H7 (cell line): ENCODE data around the gene TRIM17. TPM values are rescaled to one million over a fixed set of nuclear protein-coding genes. Genes with fewer than 3 reads are reported as not detected.
A peak's percentile ranks its signal among the peaks of the same experiment; 100 is the strongest.

ENCODE experiments used
- DNase-seq: peaks from one replicate; pipeline ENCODE4 v3.0.0; 2012
- H3K27me3 ChIP-seq: 2 replicates; pipeline ENCODE4 v1.6.0; 2011; ENCODE audit warnings: mild to moderate bottlenecking, low read length; ENCODE audit not compliant: control insufficient read depth, insufficient read depth
- H3K36me3 ChIP-seq: replicated peaks from 2 replicates; pipeline ENCODE4 v1.5.1; 2011; ENCODE audit warnings: low read length; ENCODE audit not compliant: control insufficient read depth, insufficient read depth
- H3K4me3 ChIP-seq: 2 replicates; pipeline ENCODE4 v1.5.1; 2011; ENCODE audit warnings: low read depth, mild to moderate bottlenecking, control low read depth, low read length, moderate library complexity; ENCODE audit not compliant: insufficient read depth
- total RNA-seq: library from RNA; depleted of rRNA; stranded (reverse); fragments of >200 nt; shearing (Covaris generic); gene quantifications from 2 replicates; pipeline ENCODE4 v1.2.3, GENCODE V29; 2014

Gene TRIM17
- total RNA-seq, 1 experiment from 2014 or later, result 4.9 TPM

DNA sequence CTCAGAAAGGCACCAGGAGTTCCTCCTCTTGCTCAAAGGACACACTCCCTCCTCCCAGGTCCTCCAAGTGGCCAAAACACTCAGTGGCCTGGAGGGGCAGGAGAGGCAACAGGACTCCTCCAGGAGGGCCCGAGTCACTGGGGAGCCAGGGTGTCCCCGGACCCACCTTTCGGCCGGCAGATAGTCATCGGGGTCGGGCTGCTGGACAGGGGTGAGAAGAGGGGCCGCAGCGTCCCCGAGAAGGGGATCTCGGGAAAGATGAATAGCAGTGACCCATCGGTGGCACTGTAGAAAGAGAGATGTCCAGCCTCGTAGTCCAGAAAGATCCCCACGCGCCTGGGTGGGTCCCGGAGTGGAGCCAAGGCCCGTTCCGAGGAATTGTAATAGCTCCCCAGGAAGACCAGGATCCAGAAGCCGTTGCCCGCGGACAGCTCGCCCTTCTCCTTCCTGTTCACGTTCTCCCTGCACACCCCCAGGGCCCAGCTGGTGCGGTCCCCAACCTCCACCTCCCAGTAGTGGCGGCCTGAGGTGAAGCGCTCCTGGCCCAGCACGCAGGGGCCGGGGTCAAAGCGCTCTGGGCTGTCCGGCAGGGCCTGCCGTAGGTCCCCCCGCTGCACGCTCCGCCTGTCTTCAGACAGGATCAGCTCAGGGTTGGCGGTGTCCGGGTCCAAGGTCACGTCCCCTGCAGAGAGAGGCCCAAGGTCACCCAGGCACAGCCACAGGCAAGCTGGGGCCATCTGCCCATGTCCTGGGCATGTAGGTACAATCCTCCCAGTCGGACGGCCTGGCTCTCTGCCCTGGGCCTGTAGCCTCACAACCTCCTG lies 21.9 kb downstream of the TRIM17 start:
- H3K36me3 ChIP-seq, result peaks cover 16% of the 10 kb centered on the region
- no peaks in the 10 kb centered on the region for H3K27me3 ChIP-seq
- peak; percentile 35 for DNase-seq
- no peak overlapping the region for H3K4me3 ChIP-seq

- Histone ChIP-seq H3K36me3 (peaks cover 16% of the 10 kb centered on the region), H3K27me3 (no peaks in the 10 kb centered on the region), H3K4me3 (no peak overlapping the region)
- DNase-seq, result no peak
These were observed 22.7 kb downstream of the TRIM17 start for GRCh38 chr1:228393811-228394570.

DNA sequence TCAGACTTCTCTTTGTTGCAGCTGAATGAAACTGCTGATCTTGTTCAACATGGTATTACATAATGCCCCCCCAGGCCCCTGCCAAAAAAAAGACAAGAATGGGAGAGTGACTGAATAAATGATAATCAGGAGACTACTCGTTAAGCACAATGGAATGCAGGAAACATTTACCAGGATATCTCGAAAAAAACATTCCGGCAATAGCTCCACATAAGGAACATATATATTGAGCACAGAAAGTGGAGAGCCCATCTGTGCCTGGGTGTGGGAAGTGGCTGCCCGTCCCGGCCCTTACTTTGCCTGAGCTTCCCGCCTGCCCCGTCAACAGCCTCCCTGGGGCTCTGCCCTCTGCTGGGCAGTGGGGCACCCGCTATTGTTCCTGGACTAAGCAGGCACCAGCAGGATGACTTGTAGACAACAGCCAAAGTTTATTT lies 23.4 kb downstream of the TRIM17 start:
- Histone ChIP-seq H3K36me3 (peaks cover 15% of the 10 kb centered on the region), H3K27me3 (no peaks in the 10 kb centered on the region), H3K4me3 (no peak overlapping the region)
- DNase-seq, result peak; percentile 81

- Histone ChIP-seq H3K36me3 (peaks cover 12% of the 10 kb centered on the region), H3K4me3 (no peak overlapping the region), H3K27me3 (no peaks in the 10 kb centered on the region)
- peak; percentile 13 for DNase-seq
These were observed 24.3 kb downstream of the TRIM17 start for GRCh38 chr1:228392111-228392936.

GRCh38 chr1:228391411-228392020 lies 25.1 kb downstream of the TRIM17 start:
- Histone ChIP-seq H3K27me3 (no peaks in the 10 kb centered on the region), H3K36me3 (peaks cover 9% of the 10 kb centered on the region)
- DNase-seq, result peak; percentile 45

GRCh38 chr1:228390649-228391048 lies 26.0 kb downstream of the TRIM17 start:
- H3K27me3 ChIP-seq, result no peaks in the 10 kb centered on the region
- no peak for DNase-seq
- no peak overlapping the region for H3K4me3 ChIP-seq

More at GRCh38 chr1:228391411-228392020, 25.1 kb downstream of the TRIM17 start:
- no peak overlapping the region for H3K4me3 ChIP-seq

DNA sequence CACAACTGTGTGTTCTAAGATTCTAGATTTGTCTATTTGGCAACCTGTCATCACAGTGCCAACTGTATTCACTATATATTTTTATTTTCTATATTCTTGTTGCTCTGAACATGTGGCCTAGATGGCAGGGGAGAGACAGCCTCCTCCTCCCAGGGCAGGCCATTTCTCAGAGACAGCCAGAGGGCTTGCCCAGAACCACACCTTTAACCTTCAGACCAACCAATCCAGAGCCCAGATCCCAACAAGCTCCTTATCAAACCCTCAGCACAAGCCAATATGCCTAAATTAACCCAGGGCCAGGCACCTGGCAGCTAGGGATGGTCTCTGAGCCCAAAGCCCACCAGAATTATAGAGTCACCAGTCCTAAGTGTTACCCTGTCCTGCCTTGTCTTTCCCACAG lies 29.3 kb downstream of the TRIM17 start:
- H3K4me3 ChIP-seq, result no peak overlapping the region
- H3K36me3 ChIP-seq, result no peaks in the 10 kb centered on the region
- peaks cover 3% of the 10 kb centered on the region; the same call in 1 of the 2 replicates for H3K27me3 ChIP-seq
- peak; percentile 16 for DNase-seq

More at GRCh38 chr1:228390649-228391048, 26.0 kb downstream of the TRIM17 start:
- peaks cover 4% of the 10 kb centered on the region for H3K36me3 ChIP-seq

- peaks cover 6% of the 10 kb centered on the region; the same call in 1 of the 2 replicates for H3K27me3 ChIP-seq
- H3K4me3 ChIP-seq, result no peak overlapping the region
- H3K36me3 ChIP-seq, result no peaks in the 10 kb centered on the region
- no peak for DNase-seq
These were observed 31.4 kb downstream of the TRIM17 start for GRCh38 chr1:228385232-228385631.

GRCh38 chr1:228383773-228384172 lies 32.9 kb downstream of the TRIM17 start:
- no peak for DNase-seq
- Histone ChIP-seq H3K27me3 (peaks cover 20% of the 10 kb centered on the region), H3K36me3 (no peaks in the 10 kb centered on the region), H3K4me3 (no peak overlapping the region)

GRCh38 chr1:228381356-228381755 lies 35.3 kb downstream of the TRIM17 start:
- H3K36me3 ChIP-seq, result no peaks in the 10 kb centered on the region
- H3K27me3 ChIP-seq, result peaks cover 24% of the 10 kb centered on the region
- no peak for DNase-seq
- H3K4me3 ChIP-seq, result no peak overlapping the region

GRCh38 chr1:228379666-228380065 lies 37.0 kb downstream of the TRIM17 start:
- H3K27me3 ChIP-seq, result peaks cover 24% of the 10 kb centered on the region
- peak overlapping the region; percentile 77; the same call in 1 of the 2 replicates for H3K4me3 ChIP-seq
- no peak for DNase-seq
- no peaks in the 10 kb centered on the region for H3K36me3 ChIP-seq

DNA sequence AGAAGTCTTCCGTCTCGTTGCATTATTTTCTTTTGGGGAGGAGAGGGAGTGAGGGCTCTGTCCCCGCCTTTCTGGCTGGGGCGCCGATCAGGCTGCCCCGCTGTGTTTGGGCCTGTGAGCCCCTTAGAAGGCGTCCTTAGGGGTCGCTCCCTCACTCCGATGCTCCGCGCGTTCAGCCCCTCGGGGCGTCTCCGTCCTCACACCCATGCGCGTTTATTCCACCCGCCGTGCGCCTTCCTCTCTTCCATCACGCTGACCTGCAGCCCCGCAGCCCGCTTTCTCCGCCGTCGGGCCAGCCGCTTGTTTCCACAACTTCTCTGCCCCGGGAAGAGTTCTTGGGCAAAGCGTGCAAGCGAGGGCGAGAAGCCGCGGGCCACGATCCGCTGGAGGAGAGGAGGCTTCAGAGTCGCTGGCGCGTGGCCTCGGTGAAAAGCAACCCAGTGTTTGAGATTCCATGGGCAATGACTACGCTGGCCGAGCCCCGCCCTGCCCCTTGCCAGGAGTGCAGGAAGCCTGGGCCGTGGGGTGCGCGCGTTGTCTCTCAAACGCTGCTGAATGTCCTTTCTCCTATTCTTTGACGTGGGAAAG lies 37.7 kb downstream of the TRIM17 start:
- Histone ChIP-seq H3K4me3 (peak overlapping the region; percentile 77), H3K36me3 (no peaks in the 10 kb centered on the region), H3K27me3 (peaks cover 24% of the 10 kb centered on the region)
- DNase-seq, result peak; percentile 81

GRCh38 chr1:228378090-228378872 lies 38.4 kb downstream of the TRIM17 start:
- Histone ChIP-seq H3K36me3 (no peaks in the 10 kb centered on the region), H3K27me3 (peaks cover 24% of the 10 kb centered on the region), H3K4me3 (peak overlapping the region; percentile 77)
- peak; percentile 99 for DNase-seq
